HCT116 (cell line): ENCODE measurements around the gene TET2. TPM values are rescaled to one million over a fixed set of nuclear protein-coding genes. Genes with fewer than 3 reads are reported as not detected.

Source experiments
- ATAC-seq: fragments of 200-7000 bp; cut with Tn5 transposase; 2 replicates; pipeline ENCODE4 v1.9.1; 2020; ENCODE audit warnings: mild to moderate bottlenecking, moderate library complexity
- BruUV-seq: library from RNA; stranded (reverse); fragments of 400-500 nt; replicated peaks from 2 replicates; lab custom pipeline; 2021; lab: Mats Ljungman, UMichigan
- CTCF ChIA-PET: fragments of 300-600 bp; sonication (Branson Sonifier 250); formaldehyde crosslinking; loops from one replicate; lab custom pipeline; 2021; ENCODE audit warnings: antibody characterized with exemption; lab: Charles Lee
- POLR2A ChIA-PET: fragments of 300-600, 350-600 bp; sonication (Branson Sonifier 250); formaldehyde crosslinking; loops from one replicate; lab custom pipeline; 2021; ENCODE audit warnings: antibody characterized with exemption; lab: Charles Lee
- RAD21 ChIA-PET, 2 experiments: fragments of 300-600 bp; sonication (Branson Sonifier 250); formaldehyde crosslinking; loops; one replicate each; lab custom pipeline; 2023; ENCODE audit warnings: low total read pairs in 2 of 2; ENCODE audit not compliant: uncharacterized antibody in 2 of 2, unreplicated experiment in 2 of 2, low non-redundant PET in 1 of 2; lab: Charles Lee
- DNase-seq: peaks from one replicate; pipeline ENCODE4 v3.0.0-alpha.2; 2010; ENCODE audit warnings: low read depth, low spot score
- H2AFZ ChIP-seq: fragments of 200-600 bp; shearing (Covaris generic), sonication (generic); 2 replicates; pipeline ENCODE4 v1.6.1; 2017; ENCODE audit warnings: low read depth, mixed run types, mixed read lengths, antibody characterized with exemption, low read length; ENCODE audit not compliant: poor library complexity, severe bottlenecking
- H3K27ac ChIP-seq: 2 replicates; pipeline ENCODE4 v1.5.1; 2012; ENCODE audit warnings: low read depth, low read length
- H3K27me3 ChIP-seq: fragments of 200-600 bp; sonication (generic); 2 replicates; pipeline ENCODE4 v1.6.1; 2016; ENCODE audit warnings: mixed run types, low read length, mixed read lengths; ENCODE audit not compliant: insufficient read depth
- H3K36me3 ChIP-seq, 2 experiments: fragments of 200-500 bp in 1 of 2; fragments of 200-600 bp in 1 of 2; sonication (Bioruptor generic) in 1 of 2; sonication (generic) in 1 of 2; 2 replicates each; pipeline versions ENCODE4 v1.5.1 to v1.6.1; 2014 to 2016; ENCODE audit warnings: low read length in 2 of 2, inconsistent platforms in 1 of 2, mixed read lengths in 1 of 2, mixed run types in 1 of 2; ENCODE audit not compliant: insufficient read depth in 2 of 2, control insufficient read depth in 1 of 2
- H3K4me1 ChIP-seq, 2 experiments: fragments of 200-600 bp in 1 of 2; sonication (generic) in 1 of 2; 2 replicates each; pipeline versions ENCODE4 v1.5.1 to v1.6.1; 2012 to 2017; ENCODE audit warnings: low read length in 2 of 2, inconsistent platforms in 1 of 2, mild to moderate bottlenecking in 1 of 2, mixed read lengths in 1 of 2, mixed run types in 1 of 2, moderate library complexity in 1 of 2; ENCODE audit not compliant: insufficient read depth in 2 of 2, control insufficient read depth in 1 of 2
- H3K4me2 ChIP-seq: fragments of 200-600 bp; sonication (generic); 2 replicates; pipeline ENCODE4 v1.6.1; 2017; ENCODE audit warnings: mixed run types, low read length, mixed read lengths
- H3K4me3 ChIP-seq, 2 experiments: fragments of 200-600 bp in 1 of 2; sonication (generic) in 1 of 2; replicated peaks in 1 of 2; 2 replicates each; pipeline ENCODE4 v1.5.1; 2011 to 2016; ENCODE audit warnings: low read length in 2 of 2, control low read depth in 1 of 2, low read depth in 1 of 2, mild to moderate bottlenecking in 1 of 2, mixed read lengths in 1 of 2, mixed run types in 1 of 2
- H3K79me2 ChIP-seq: fragments of 200-600 bp; sonication (generic); 2 replicates; pipeline ENCODE4 v1.6.1; 2017; ENCODE audit warnings: mild to moderate bottlenecking, mixed run types, low read length, moderate library complexity, mixed read lengths; ENCODE audit not compliant: insufficient read depth
- H3K9ac ChIP-seq: fragments of 200-600 bp; sonication (generic); 2 replicates; pipeline ENCODE4 v1.6.1; 2016; ENCODE audit warnings: low read length, mixed read lengths
- H3K9me2 ChIP-seq: fragments of 200-600 bp; sonication (generic), shearing (Covaris generic); 2 replicates; pipeline ENCODE4 v1.6.1; 2017; ENCODE audit warnings: mixed run types, mild to moderate bottlenecking, moderate library complexity; ENCODE audit not compliant: insufficient read depth
- H3K9me3 ChIP-seq, 2 experiments: fragments of 200-500 bp in 1 of 2; fragments of 200-600 bp in 1 of 2; sonication (Bioruptor generic) in 1 of 2; sonication (generic) in 1 of 2; 2 replicates each; pipeline ENCODE4 v1.6.1; 2014 to 2017; ENCODE audit warnings: low read length in 2 of 2, mixed read lengths in 2 of 2, inconsistent platforms in 1 of 2, low read depth in 1 of 2, mild to moderate bottlenecking in 1 of 2, mixed run types in 1 of 2, moderate library complexity in 1 of 2; ENCODE audit not compliant: control insufficient read depth in 1 of 2, insufficient read depth in 1 of 2
- H4K20me1 ChIP-seq: fragments of 200-600 bp; sonication (generic), shearing (Covaris generic); 2 replicates; pipeline ENCODE4 v1.6.1; 2017; ENCODE audit warnings: mixed run types, mild to moderate bottlenecking, moderate library complexity; ENCODE audit not compliant: insufficient read depth
- ATF3 ChIP-seq: IDR thresholded peaks from 2 replicates; pipeline ENCODE4 v1.6.1; 2012
- CBX3 ChIP-seq: IDR thresholded peaks from 2 replicates; pipeline ENCODE4 v1.6.1; 2012; ENCODE audit warnings: low read depth
- CTCF ChIP-seq, 3 experiments: fragments of 200-600 bp in 1 of 3; sonication (generic) in 1 of 3; IDR thresholded peaks in 2 of 3; conservative IDR thresholded peaks in 1 of 3; 2 replicates each; pipeline ENCODE4 v1.5.1; 2012 to 2017; ENCODE audit warnings: low read depth in 2 of 3, low read length in 2 of 3, antibody characterized with exemption in 1 of 3, borderline replicate concordance in 1 of 3, control low read depth in 1 of 3, mild to moderate bottlenecking in 1 of 3, mixed read lengths in 1 of 3, mixed run types in 1 of 3, moderate library complexity in 1 of 3; ENCODE audit not compliant: insufficient read depth in 1 of 3
- EGR1 ChIP-seq: IDR thresholded peaks from 2 replicates; pipeline ENCODE4 v1.6.1; 2012; ENCODE audit warnings: low read depth
- EZH2 ChIP-seq: fragments of 200-600 bp; sonication (generic); IDR thresholded peaks from 2 replicates; pipeline ENCODE4 v1.6.1; 2017; ENCODE audit warnings: antibody characterized with exemption, mixed run types
- FOSL1 ChIP-seq: IDR thresholded peaks from 2 replicates; pipeline ENCODE4 v1.6.1; 2012; ENCODE audit warnings: low read depth
- MAX ChIP-seq: IDR thresholded peaks from 2 replicates; pipeline ENCODE4 v1.6.1; 2012
- RAD21 ChIP-seq: IDR thresholded peaks from 2 replicates; pipeline ENCODE4 v1.6.1; 2012; ENCODE audit warnings: low read depth, mild to moderate bottlenecking
- REST ChIP-seq: IDR thresholded peaks from 2 replicates; pipeline ENCODE4 v1.6.1; 2012; ENCODE audit warnings: low read depth
- SIN3A ChIP-seq: IDR thresholded peaks from 2 replicates; pipeline ENCODE4 v1.6.1; 2012; ENCODE audit warnings: low read depth
- SP1 ChIP-seq: IDR thresholded peaks from 2 replicates; pipeline ENCODE4 v1.6.1; 2012; ENCODE audit warnings: low read depth
- SRF ChIP-seq: IDR thresholded peaks from 2 replicates; pipeline ENCODE4 v1.6.1; 2012; ENCODE audit warnings: low read depth
- YY1 ChIP-seq: IDR thresholded peaks from 2 replicates; pipeline ENCODE4 v1.6.1; 2011; ENCODE audit warnings: low read length, low read depth, moderate library complexity, mild to moderate bottlenecking; ENCODE audit not compliant: insufficient replicate concordance; ENCODE audit errors: extremely low read depth
- ZNF274 ChIP-seq: fragments of 200-500 bp; sonication (Bioruptor generic); IDR thresholded peaks from 2 replicates; pipeline ENCODE4 v1.6.1; 2014; ENCODE audit warnings: mild to moderate bottlenecking, low read depth, low read length, inconsistent platforms
- intact Hi-C: fragments of 100-400 bp; cut with micrococcal nuclease; formaldehyde crosslinking; loops from 2 replicates; pipeline ENCODE4 v1.10.0; 2022
- total RNA-seq: library from RNA; stranded (reverse); gene quantifications from one replicate; pipeline ENCODE4 v1.2.1, GENCODE V29; 2021; ENCODE audit not compliant: unreplicated experiment

The TET2 gene
- total RNA-seq, 1 experiment from 2014 or later, result 9.7 TPM

- TF ChIP-seq YY1 (no peak), EZH2 (no peak), ZNF274 (no peak), MAX (no peak), CBX3 (no peak), REST (no peak), CTCF (IDR thresholded peaks at IDR 0.05 in 2 of 3, conservative IDR thresholded peaks at IDR 0.05 in 1 of 3; ENCODE audit: borderline replicate concordance in 1 of 3, insufficient read depth in 1 of 3, low read depth in 2 of 3, low read length in 2 of 3) (no peak), RAD21 (no peak), SP1 (no peak), FOSL1 (no peak), ATF3 (no peak), EGR1 (no peak), SRF (no peak), SIN3A (no peak)
- Histone ChIP-seq H4K20me1 (no peaks in the 10 kb centered on the region), H3K36me3 (0 out of 4 replicates have a peak, but pooled peaks cover 0 to 7% of the 10 kb centered on the region in 2 experiments), H3K4me1 (no peaks in the 10 kb centered on the region), H3K27me3 (no peaks in the 10 kb centered on the region), H3K4me2 (no peak overlapping the region), H3K4me3 (no peak overlapping the region), H3K9me3 (no peaks in the 10 kb centered on the region), H3K9ac (no peak overlapping the region), H2AFZ (no peak overlapping the region), H3K9me2 (no peaks in the 10 kb centered on the region), H3K27ac (no peak overlapping the region), H3K79me2 (no peaks in the 10 kb centered on the region)
- POLR2A ChIA-PET, result no interaction called here
- no TSS peak for BruUV-seq
- intact Hi-C loops, result no loop called here
- RAD21 ChIA-PET, result no interaction called here
- CTCF ChIA-PET, result no interaction called here
- ATAC-seq (no peak), DNase-seq (no peak)
Measured at GRCh38 chr4:105277702-105278101, 131.0 kb downstream of the TET2 start.
